Osteocyte (in vitro differentiated cells): ENCODE measurements around the gene CAMK1D. TPM values are rescaled to one million over a fixed set of nuclear protein-coding genes. Genes with fewer than 3 reads are reported as not detected.

Experiments used
- DNase-seq: peaks from one replicate; pipeline ENCODE4 v3.0.0; 2021; ENCODE audit warnings: mixed read lengths; ENCODE audit not compliant: unreplicated experiment; ENCODE audit errors: extremely low spot score
- H3K27ac Mint-ChIP-seq: one replicate; pipeline ENCODE4 v1.8.0; 2021; ENCODE audit warnings: mild to moderate bottlenecking, mixed read lengths; ENCODE audit not compliant: unreplicated experiment
- H3K27me3 Mint-ChIP-seq: one replicate; pipeline ENCODE4 v1.8.0; 2021; ENCODE audit warnings: mixed read lengths; ENCODE audit not compliant: unreplicated experiment
- H3K36me3 Mint-ChIP-seq: one replicate; pipeline ENCODE4 v1.8.0; 2021; ENCODE audit warnings: mixed read lengths; ENCODE audit not compliant: unreplicated experiment
- H3K4me1 Mint-ChIP-seq: one replicate; pipeline ENCODE4 v1.8.0; 2021; ENCODE audit warnings: mixed read lengths; ENCODE audit not compliant: unreplicated experiment
- H3K4me3 Mint-ChIP-seq: one replicate; pipeline ENCODE4 v1.8.0; 2021; ENCODE audit warnings: mild to moderate bottlenecking, moderate library complexity, mixed read lengths; ENCODE audit not compliant: unreplicated experiment
- H3K9me3 Mint-ChIP-seq: one replicate; pipeline ENCODE4 v1.8.0; 2021; ENCODE audit warnings: mixed read lengths; ENCODE audit not compliant: unreplicated experiment
- total RNA-seq: library from RNA; stranded (reverse); gene quantifications from 2 replicates; pipeline ENCODE4 v1.2.1, GENCODE V29; 2021
- TF ChIP-seq, protein P1 (sequence below): fragments of 200-600 bp; sonication (generic); IDR thresholded peaks from 2 replicates; pipeline ENCODE4 v1.5.0; 2021; ENCODE audit warnings: antibody characterized with exemption, mild to moderate bottlenecking, moderate library complexity

CAMK1D gene
- total RNA-seq, 1 donor from 2014 or later = 13.7 TPM

DNA sequence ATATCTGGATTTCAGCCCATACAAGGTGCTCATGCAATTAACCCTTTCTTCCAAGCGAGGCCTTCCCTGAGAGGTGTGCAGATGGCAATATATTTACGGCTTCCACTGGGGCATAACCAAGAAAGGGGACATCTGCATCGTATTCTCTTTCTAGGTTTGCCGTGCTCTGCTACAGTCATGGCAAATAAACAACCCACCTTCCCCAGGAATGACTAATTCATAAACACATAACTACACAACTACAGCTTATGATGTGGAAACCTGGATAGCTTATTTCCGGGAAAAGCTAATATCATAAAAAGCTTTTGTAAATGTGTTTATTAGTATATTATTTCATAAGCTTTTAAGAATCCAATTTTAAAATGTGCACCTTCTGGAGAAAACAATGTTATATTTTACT, 120.0 kb downstream of the CAMK1D start:
- H3K9me3 Mint-ChIP-seq = no peaks in the 10 kb centered on the region
- no peak for DNase-seq
- peaks cover 8% of the 10 kb centered on the region for H3K4me1 Mint-ChIP-seq
- H3K27me3 Mint-ChIP-seq = no peaks in the 10 kb centered on the region
- H3K27ac Mint-ChIP-seq = no peak overlapping the region
- TF ChIP-seq, protein P1, sequence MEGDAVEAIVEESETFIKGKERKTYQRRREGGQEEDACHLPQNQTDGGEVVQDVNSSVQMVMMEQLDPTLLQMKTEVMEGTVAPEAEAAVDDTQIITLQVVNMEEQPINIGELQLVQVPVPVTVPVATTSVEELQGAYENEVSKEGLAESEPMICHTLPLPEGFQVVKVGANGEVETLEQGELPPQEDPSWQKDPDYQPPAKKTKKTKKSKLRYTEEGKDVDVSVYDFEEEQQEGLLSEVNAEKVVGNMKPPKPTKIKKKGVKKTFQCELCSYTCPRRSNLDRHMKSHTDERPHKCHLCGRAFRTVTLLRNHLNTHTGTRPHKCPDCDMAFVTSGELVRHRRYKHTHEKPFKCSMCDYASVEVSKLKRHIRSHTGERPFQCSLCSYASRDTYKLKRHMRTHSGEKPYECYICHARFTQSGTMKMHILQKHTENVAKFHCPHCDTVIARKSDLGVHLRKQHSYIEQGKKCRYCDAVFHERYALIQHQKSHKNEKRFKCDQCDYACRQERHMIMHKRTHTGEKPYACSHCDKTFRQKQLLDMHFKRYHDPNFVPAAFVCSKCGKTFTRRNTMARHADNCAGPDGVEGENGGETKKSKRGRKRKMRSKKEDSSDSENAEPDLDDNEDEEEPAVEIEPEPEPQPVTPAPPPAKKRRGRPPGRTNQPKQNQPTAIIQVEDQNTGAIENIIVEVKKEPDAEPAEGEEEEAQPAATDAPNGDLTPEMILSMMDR = no peak
- H3K36me3 Mint-ChIP-seq = no peaks in the 10 kb centered on the region
- no peak overlapping the region for H3K4me3 Mint-ChIP-seq

DNA sequence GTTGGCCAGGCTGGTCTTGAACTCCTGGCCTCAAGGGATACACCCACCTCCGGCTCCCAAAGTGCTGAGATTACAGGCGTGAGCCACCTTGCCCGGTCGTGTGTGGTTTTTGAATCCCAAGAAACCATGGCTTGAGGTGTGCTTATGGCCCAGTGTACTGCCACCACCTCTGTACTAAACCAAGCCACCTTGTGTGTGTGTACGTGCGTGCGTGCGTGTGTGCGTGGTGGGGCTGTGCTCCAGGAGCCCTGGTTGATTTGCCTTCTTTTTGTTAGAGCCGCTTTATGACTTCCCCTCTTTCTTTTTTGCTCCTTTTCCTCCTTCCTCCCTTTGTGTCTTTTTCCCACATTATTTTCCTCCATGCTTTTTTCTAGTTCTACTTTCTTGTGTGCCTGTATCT, 121.4 kb downstream of the CAMK1D start:
- TF ChIP-seq, protein P1 = no peak
- Mint-ChIP-seq H3K27ac (no peak overlapping the region), H3K36me3 (no peaks in the 10 kb centered on the region), H3K27me3 (no peaks in the 10 kb centered on the region), H3K4me1 (peaks cover 8% of the 10 kb centered on the region), H3K4me3 (no peak overlapping the region), H3K9me3 (no peaks in the 10 kb centered on the region)
- DNase-seq = no peak

DNA sequence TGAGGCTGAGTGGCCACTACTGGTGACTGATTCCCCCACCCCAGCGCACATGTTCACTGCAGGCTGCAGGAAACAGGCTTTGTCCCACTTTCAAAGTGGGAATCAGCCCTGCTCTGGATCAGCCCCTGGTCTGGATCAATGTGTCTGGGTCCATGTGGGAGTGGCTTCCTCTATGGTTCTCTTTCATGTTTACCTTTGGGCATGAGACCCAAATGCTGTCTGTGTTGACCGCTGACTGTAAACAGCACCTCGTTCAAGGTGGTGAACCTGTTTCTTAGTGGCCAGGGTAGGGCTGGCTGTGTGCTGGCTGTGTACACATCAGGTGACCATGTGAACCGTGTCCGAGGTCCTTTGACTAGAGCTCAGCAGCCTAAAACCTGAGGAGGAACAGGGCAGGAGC, 121.8 kb downstream of the CAMK1D start:
- H3K4me3 Mint-ChIP-seq = no peak overlapping the region
- H3K27me3 Mint-ChIP-seq = no peaks in the 10 kb centered on the region
- H3K27ac Mint-ChIP-seq = no peak overlapping the region

DNA sequence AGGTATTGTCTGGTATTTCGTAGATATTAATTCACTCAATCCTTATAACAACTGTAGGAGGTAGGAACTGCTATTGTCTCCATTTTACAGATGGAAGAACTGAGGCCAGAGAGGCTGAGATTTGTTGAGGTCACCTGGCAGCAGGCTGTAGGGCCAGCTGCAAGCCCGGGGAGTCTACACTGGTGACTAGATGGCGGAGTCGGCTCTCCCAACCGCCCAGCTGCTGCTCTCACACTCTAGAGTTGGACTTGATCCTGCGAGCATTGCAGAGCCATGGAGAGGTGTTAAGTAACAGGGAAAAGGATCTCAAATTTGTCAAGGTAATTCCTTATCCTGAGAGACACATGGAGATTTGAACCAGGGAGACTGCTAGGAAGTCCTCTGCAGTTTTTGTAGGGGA, 124.1 kb downstream of the CAMK1D start:
- no peaks in the 10 kb centered on the region for H3K27me3 Mint-ChIP-seq

More for the DNA sequence above, 121.8 kb downstream of the CAMK1D start:
- Mint-ChIP-seq H3K36me3 (no peaks in the 10 kb centered on the region), H3K9me3 (no peaks in the 10 kb centered on the region), H3K4me1 (peaks cover 6% of the 10 kb centered on the region)
- no peak for DNase-seq
- TF ChIP-seq, protein P1 = no peak

DNA sequence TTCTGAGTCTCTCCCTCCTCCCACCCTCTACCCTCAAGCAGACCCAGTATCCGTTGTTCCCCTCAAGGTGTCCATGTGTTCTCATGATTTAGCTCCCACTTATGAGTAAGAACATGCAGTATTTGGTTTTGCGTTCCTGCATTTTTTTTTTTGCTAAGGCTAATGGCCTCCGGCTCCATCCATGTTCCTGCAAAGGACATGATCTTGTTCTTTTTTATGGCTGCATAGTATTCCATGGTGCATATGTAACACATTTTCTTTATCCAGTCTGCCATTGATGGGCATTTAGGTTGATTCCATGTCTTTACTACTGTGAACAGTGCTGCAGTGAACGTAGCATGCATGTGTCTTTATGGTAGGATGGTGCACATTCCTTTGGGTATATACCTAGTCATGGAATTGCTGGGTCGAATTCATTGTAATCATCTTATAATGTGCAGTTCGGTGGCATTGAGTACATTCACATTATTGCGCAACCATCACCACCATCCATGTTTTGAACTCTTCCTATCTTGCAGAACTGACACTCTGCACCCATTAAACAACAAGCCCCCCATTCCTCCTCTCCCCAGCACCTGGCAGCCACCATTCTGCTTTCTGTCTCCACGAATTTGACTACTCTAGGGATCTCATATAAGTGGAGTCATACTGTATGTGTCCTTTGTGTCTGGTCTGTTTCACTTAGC, 125.5 kb downstream of the CAMK1D start:
- Mint-ChIP-seq H3K27ac (no peak overlapping the region), H3K4me1 (no peaks in the 10 kb centered on the region), H3K36me3 (no peaks in the 10 kb centered on the region), H3K27me3 (no peaks in the 10 kb centered on the region), H3K9me3 (no peaks in the 10 kb centered on the region), H3K4me3 (no peak overlapping the region)
- no peak for DNase-seq
- TF ChIP-seq, protein P1 = no peak

More for the DNA sequence above, 124.1 kb downstream of the CAMK1D start:
- no peaks in the 10 kb centered on the region for H3K9me3 Mint-ChIP-seq
- H3K27ac Mint-ChIP-seq = no peak overlapping the region
- TF ChIP-seq, protein P1 = no peak
- no peak for DNase-seq
- no peaks in the 10 kb centered on the region for H3K4me1 Mint-ChIP-seq
- no peak overlapping the region for H3K4me3 Mint-ChIP-seq
- no peaks in the 10 kb centered on the region for H3K36me3 Mint-ChIP-seq
